IMR-90 (cell line): ENCODE measurements around the gene ULBP2. TPM values are rescaled to one million over a fixed set of nuclear protein-coding genes. Genes with fewer than 3 reads are reported as not detected.

Experiments
- ATAC-seq: fragments of 200-7000 bp; cut with Tn5 transposase; 2 replicates; pipeline ENCODE4 v1.9.1; 2020; ENCODE audit warnings: low read depth, mild to moderate bottlenecking, moderate library complexity
- BruUV-seq: library from RNA; stranded (reverse); fragments of 400-500 nt; replicated peaks from 2 replicates; lab custom pipeline; 2021; lab: Mats Ljungman, UMichigan
- CTCF ChIA-PET: fragments of 300-600 bp; formaldehyde crosslinking; extraction: SDS; loops from one replicate; lab custom pipeline; 2021; ENCODE audit warnings: antibody characterized with exemption; lab: Yijun Ruan, JAX
- POLR2A ChIA-PET: fragments of 300-600 bp; sonication (Branson Sonifier 250); formaldehyde crosslinking; loops from one replicate; lab custom pipeline; 2022; ENCODE audit warnings: antibody characterized with exemption; ENCODE audit not compliant: unreplicated experiment; lab: Charles Lee
- DNase-seq: peaks from one replicate; pipeline ENCODE4 v3.0.0; 2013
- H2AFZ ChIP-seq: replicated peaks from 2 replicates; pipeline ENCODE3; 2013; ENCODE audit warnings: low read length, mild to moderate bottlenecking; ENCODE audit not compliant: poor library complexity
- H2AK5ac ChIP-seq: 2 replicates; pipeline ENCODE4 v1.6.1; 2013; ENCODE audit warnings: low read depth, low read length, inconsistent platforms
- H2AK9ac ChIP-seq: replicated peaks from 2 replicates; pipeline ENCODE3; 2013; ENCODE audit warnings: mild to moderate bottlenecking, low read depth, low read length, moderate library complexity; ENCODE audit not compliant: poor library complexity
- H2BK120ac ChIP-seq: 2 replicates; pipeline ENCODE4 v1.6.1; 2013; ENCODE audit warnings: low read depth, low read length, inconsistent platforms
- H2BK15ac ChIP-seq: 3 replicates; pipeline ENCODE4 v1.6.1; 2013; ENCODE audit warnings: low read depth, low read length, inconsistent platforms
- H2BK20ac ChIP-seq: 2 replicates; pipeline ENCODE4 v1.6.1; 2013; ENCODE audit warnings: low read depth, mild to moderate bottlenecking, inconsistent platforms, low read length, moderate library complexity
- H2BK5ac ChIP-seq: 2 replicates; pipeline ENCODE4 v1.6.1; 2013; ENCODE audit warnings: mild to moderate bottlenecking, low read depth, low read length, inconsistent platforms; ENCODE audit not compliant: poor library complexity, severe bottlenecking
- H3K14ac ChIP-seq: replicated peaks from 2 replicates; pipeline ENCODE4 v1.6.1; 2013; ENCODE audit warnings: low read depth, low read length, inconsistent platforms
- H3K18ac ChIP-seq: 2 replicates; pipeline ENCODE4 v1.6.1; 2013; ENCODE audit warnings: low read depth, low read length, control low read depth
- H3K23ac ChIP-seq: 2 replicates; pipeline ENCODE4 v1.6.1; 2013; ENCODE audit warnings: low read depth, low read length, inconsistent platforms
- H3K27ac ChIP-seq: 2 replicates; pipeline ENCODE4 v1.5.1; 2013; ENCODE audit warnings: mild to moderate bottlenecking, control low read depth, low read length; ENCODE audit not compliant: insufficient read depth
- H3K27me3 ChIP-seq: 2 replicates; pipeline ENCODE4 v1.6.1; 2013; ENCODE audit warnings: low read length; ENCODE audit not compliant: control insufficient read depth, insufficient read depth
- H3K36me3 ChIP-seq: 2 replicates; pipeline ENCODE4 v1.6.1; 2013; ENCODE audit warnings: low read length, mixed read lengths; ENCODE audit not compliant: control insufficient read depth, insufficient read depth
- H3K4ac ChIP-seq: 2 replicates; pipeline ENCODE4 v1.6.1; 2013; ENCODE audit warnings: low read depth, low read length, inconsistent platforms
- H3K4me1 ChIP-seq: 2 replicates; pipeline ENCODE4 v1.6.1; 2013; ENCODE audit warnings: low read length, mixed read lengths; ENCODE audit not compliant: control insufficient read depth, insufficient read depth
- H3K4me2 ChIP-seq: 2 replicates; pipeline ENCODE4 v1.6.1; 2013; ENCODE audit warnings: low read depth, mild to moderate bottlenecking, control low read depth, low read length, moderate library complexity
- H3K4me3 ChIP-seq: 2 replicates; pipeline ENCODE4 v1.5.1; 2013; ENCODE audit warnings: low read depth, mild to moderate bottlenecking, control low read depth, low read length, moderate library complexity; ENCODE audit not compliant: insufficient read depth
- H3K56ac ChIP-seq: 2 replicates; pipeline ENCODE4 v1.6.1; 2013; ENCODE audit warnings: low read length, inconsistent platforms; ENCODE audit not compliant: insufficient read depth; ENCODE audit errors: extremely low read depth
- H3K79me1 ChIP-seq, 2 experiments: 2 replicates each; pipeline ENCODE4 v1.6.1; 2013; ENCODE audit warnings: low read length in 2 of 2, inconsistent platforms in 1 of 2, low read depth in 1 of 2
- H3K9ac ChIP-seq: 2 replicates; pipeline ENCODE4 v1.6.1; 2013; ENCODE audit warnings: low read depth, low read length, control low read depth
- H3K9me1 ChIP-seq: 2 replicates; pipeline ENCODE4 v1.6.1; 2013; ENCODE audit warnings: low read length, inconsistent platforms; ENCODE audit not compliant: insufficient read depth
- H3K9me3 ChIP-seq: 2 replicates; pipeline ENCODE4 v1.6.1; 2013; ENCODE audit warnings: low read length; ENCODE audit not compliant: control insufficient read depth, insufficient read depth
- H4K20me1 ChIP-seq: 2 replicates; pipeline ENCODE4 v1.6.1; 2013; ENCODE audit warnings: low read length, inconsistent platforms; ENCODE audit not compliant: insufficient read depth
- H4K5ac ChIP-seq: 2 replicates; pipeline ENCODE4 v1.6.1; 2013; ENCODE audit warnings: mild to moderate bottlenecking, low read depth, low read length, control low read depth
- H4K8ac ChIP-seq, 2 experiments: 2 replicates each; pipeline ENCODE4 v1.6.1; 2013; ENCODE audit warnings: low read depth in 2 of 2, low read length in 2 of 2, control low read depth in 1 of 2, inconsistent platforms in 1 of 2
- H4K91ac ChIP-seq: 2 replicates; pipeline ENCODE4 v1.6.1; 2013; ENCODE audit warnings: low read depth, low read length, inconsistent platforms; ENCODE audit not compliant: insufficient read depth
- CEBPB ChIP-seq: IDR thresholded peaks from 2 replicates; pipeline ENCODE4 v1.6.1; 2012; ENCODE audit warnings: low read depth, low read length, improper control_type of control experiment
- CHD1 ChIP-seq: IDR thresholded peaks from 2 replicates; pipeline ENCODE4 v1.6.1; 2012; ENCODE audit warnings: low read depth, low read length, improper control_type of control experiment
- CTCF ChIP-seq: conservative IDR thresholded peaks from 2 replicates; pipeline ENCODE4 v1.5.1; 2012; ENCODE audit warnings: mild to moderate bottlenecking, low read depth, low read length, improper control_type of control experiment
- FOS ChIP-seq: fragments of 150-350 bp; IDR thresholded peaks from 2 replicates; pipeline ENCODE4 v1.6.1; 2016; ENCODE audit warnings: low read depth, low read length
- POLR2A ChIP-seq: IDR thresholded peaks from 2 replicates; pipeline ENCODE4 v1.6.1; 2012; ENCODE audit warnings: mild to moderate bottlenecking, low read depth, low read length
- RAD21 ChIP-seq: IDR thresholded peaks from 2 replicates; pipeline ENCODE4 v1.6.1; 2012; ENCODE audit warnings: low read length, improper control_type of control experiment
- RCOR1 ChIP-seq: IDR thresholded peaks from 2 replicates; pipeline ENCODE4 v1.6.1; 2012; ENCODE audit warnings: mild to moderate bottlenecking, low read length, improper control_type of control experiment; ENCODE audit not compliant: insufficient replicate concordance
- SMC3 ChIP-seq: fragments of 150-350 bp; IDR thresholded peaks from 2 replicates; pipeline ENCODE4 v1.6.1; 2016; ENCODE audit warnings: low read depth, mild to moderate bottlenecking, antibody characterized with exemption, low read length, moderate library complexity
- WGBS, 2 experiments: methylation state at CpG; one replicate each; pipeline versions ENCODE4 v1.1.5 to v1.1.7; 2013; ENCODE audit warnings: missing lambda C conversion rate in 2 of 2; ENCODE audit not compliant: insufficient read length in 1 of 2; ENCODE audit errors: extremely low coverage in 2 of 2; 5-methylcytosine and 5-hydroxymethylcytosine counted together
- dilution Hi-C: fragments of 300-500 bp; cut with HindIII; formaldehyde crosslinking; loops from one replicate; pipeline ENCODE4 v1.14.3; 2018; ENCODE audit warnings: low sequenced_read_pairs; ENCODE audit not compliant: unreplicated experiment
- in situ Hi-C: fragments of 300-500 bp; cut with MboI; formaldehyde crosslinking; loops from 3 replicates; pipeline ENCODE4 v1.14.3; 2019; ENCODE audit warnings: low sequenced_read_pairs, inconsistent platforms, mixed read lengths
- intact Hi-C: fragments of 100-400 bp; cut with micrococcal nuclease; formaldehyde crosslinking; loops from 2 replicates; pipeline ENCODE4 v1.10.0; 2022
- polyA plus RNA-seq, 3 experiments: library from polyadenylated mRNA; depleted of rRNA; stranded (reverse); fragments of >200 nt; gene quantifications; 2 replicates each; pipeline ENCODE4 v1.2.3, GENCODE V29; 2012; ENCODE audit warnings: low replicate concordance in 1 of 3
- total RNA-seq: library from RNA; depleted of rRNA; stranded (reverse); fragments of >200 nt; gene quantifications from 2 replicates; pipeline ENCODE4 v1.2.3, GENCODE V29; 2012

ULBP2 gene
- total and polyA plus RNA-seq, 2 of the 4 experiments (the other 2 are of a cell fraction) = 7.9 to 16.2 TPM

- Histone ChIP-seq H2BK15ac (no peak overlapping the region), H3K9me3 (no peaks in the 10 kb centered on the region), H2AFZ (peak overlapping the region; percentile 47), H3K4me3 (no peak overlapping the region), H4K20me1 (no peaks in the 10 kb centered on the region), H3K4me1 (peaks cover 4% of the 10 kb centered on the region; the same call in 1 of the 2 replicates), H4K91ac (no peak overlapping the region), H3K4me2 (no peak overlapping the region), H3K23ac (no peak overlapping the region), H2BK5ac (no peak overlapping the region), H2BK20ac (no peak overlapping the region), H3K18ac (no peak overlapping the region), H3K27me3 (peaks cover 51% of the 10 kb centered on the region), H4K8ac (no peak overlapping the region), H3K27ac (no peak overlapping the region), H2BK120ac (no peak overlapping the region), H3K56ac (no peak overlapping the region), H3K9ac (no peak overlapping the region), H3K9me1 (no peaks in the 10 kb centered on the region), H2AK9ac (no peak overlapping the region), H3K4ac (no peak overlapping the region), H3K36me3 (no peaks in the 10 kb centered on the region), H2AK5ac (no peak overlapping the region), H3K14ac (no peak overlapping the region), H4K5ac (no peak overlapping the region), H3K79me1 (no peaks in the 10 kb centered on the region)
- ATAC-seq = peak; percentile 77
- intact Hi-C loops = loop anchor here (1.0 to 10.0 kb wide), 4 partner anchors 83 to 880 kb away; partner anchors contain the start of gene ULBP3
- no TSS peak for BruUV-seq
- DNase-seq = peak; percentile 77
- 50% methylated on average over 1 of the region's 11 CpGs; no CpG with 5 or more reads in 1 of the 2 experiments for WGBS, 2 experiments
- ChIA-PET CTCF (interaction anchor here (1.8 kb wide), 1 partner anchor 82 kb away, joined by 6 read pairs; no protein-coding TSS in a partner anchor), POLR2A (no interaction called here)
- in situ Hi-C loops = loop anchor here (5.0 to 25.0 kb wide), 3 partner anchors 73 to 880 kb away; no protein-coding TSS in a partner anchor
- TF ChIP-seq CTCF = peak; percentile 85
- TF ChIP-seq CEBPB = peak; percentile 84
- no peak for TF ChIP-seq FOS
- peak; percentile 77 for TF ChIP-seq RAD21
- peak; percentile 81 for TF ChIP-seq RCOR1
- TF ChIP-seq CHD1 = no peak
- no peak for TF ChIP-seq POLR2A
- TF ChIP-seq SMC3 = peak; percentile 83
- dilution Hi-C loops = no loop called here
Measured at GRCh38 chr6:149934249-149935156, 7.3 kb upstream of the ULBP2 start.
